GM12878 (cell line): Measurements from ENCODE around the gene AIF1. TPM values are rescaled to one million over a fixed set of nuclear protein-coding genes. Genes with fewer than 3 reads are reported as not detected.

Experiments
- CUX1 ChIP-seq: IDR thresholded peaks from 2 replicates; pipeline ENCODE4 v1.6.1; 2012; ENCODE audit warnings: improper control_type of control experiment, low read depth, low read length; ENCODE audit not compliant: insufficient replicate concordance
- ZBTB4 ChIP-seq: fragments of 450-650 bp; formaldehyde crosslinking; IDR thresholded peaks from 2 replicates; pipeline ENCODE4 v1.4.0; 2022; ENCODE audit warnings: mild to moderate bottlenecking, moderate library complexity
- polyA plus RNA-seq, 11 experiments: library from polyadenylated mRNA; depleted of rRNA in 4 of 11; unstranded in 6 of 11; stranded (reverse) in 5 of 11; fragments of >200 nt; fragmentation: Nextera tagmentation in 4 of 11; fragmentation: Illumina TruSeq in 1 of 11; extraction: Ambion mirVana in 4 of 11; extraction: Trizol in 1 of 11; gene quantifications; 1 replicate in 1 of 11; 2 replicates in 10 of 11; pipeline versions ENCODE4 v1.2.1 to v1.2.3, GENCODE V29; 2011 to 2016; ENCODE audit warnings: inconsistent platforms in 2 of 11, missing spikeins in 2 of 11, low read depth in 1 of 11
- total RNA-seq, 4 experiments: library from RNA; depleted of rRNA in 3 of 4; stranded (reverse); fragments of >200 nt in 3 of 4; fragmentation: Illumina TruSeq in 1 of 4; extraction: Trizol in 1 of 4; gene quantifications; 2 replicates each; pipeline versions ENCODE4 v1.2.1 to v1.2.3, GENCODE V29; 2013 to 2021

AIF1 gene
- total and polyA plus RNA-seq, 10 of the 15 experiments (the other 5 are each of a cell fraction or from before 2014, with no cell fraction given): 1.9 to 256 (median 134) TPM

- no peak for TF ChIP-seq CUX1
- no peak for TF ChIP-seq ZBTB4 (CRISPR knock-in tag)
Measured at GRCh38 chr6:31655349-31656237, 40.6 kb downstream of the AIF1 start, which contains the start of gene APOM (continued).
